A549 (cell line): ENCODE data around the gene YDJC. TPM values are rescaled to one million over a fixed set of nuclear protein-coding genes. Genes with fewer than 3 reads are reported as not detected.
A peak's percentile ranks its signal among the peaks of the same experiment; 100 is the strongest.
"Not testable (repeated sequence)": the region's sequence is repeated elsewhere in the genome, so short reads cannot be mapped to it uniquely, and the experiment has no call there.

Experiments used
- ATAC-seq, 2 experiments: fragments of 200-7000 bp in 1 of 2; fragments of >200 bp in 1 of 2; cut with Nextera tagmentation in 1 of 2; cut with Tn5 transposase in 1 of 2; 3 replicates each; pipeline versions ENCODE4 v1.8.0 to v1.9.1; 2018 to 2020; ENCODE audit warnings: mild to moderate bottlenecking in 1 of 2, moderate library complexity in 1 of 2
- CTCF ChIA-PET: fragments of 300-600 bp; sonication (Branson Sonifier 250); formaldehyde crosslinking; extraction: SDS; loops from one replicate; lab custom pipeline; 2021; ENCODE audit warnings: antibody characterized with exemption, inconsistent platforms; lab: Yijun Ruan, JAX
- POLR2A ChIA-PET: fragments of 350-600 bp; formaldehyde crosslinking; extraction: SDS; loops from one replicate; lab custom pipeline; 2021; ENCODE audit warnings: antibody characterized with exemption, inconsistent platforms; lab: Yijun Ruan, JAX
- DNase-seq, 2 experiments: peaks; one replicate each; pipeline versions ENCODE4 v3.0.0 to v3.0.0-alpha.2; 2011 to 2016; ENCODE audit warnings: low read depth in 1 of 2, low spot score in 1 of 2
- FAIRE-seq: peaks from 2 replicates; lab custom pipeline; 2011; peaks lifted over from hg19 to GRCh38; lab: Jason Lieb, UNC
- H3K27ac ChIP-seq, 2 experiments: fragments of >200 bp; sonication (Bioruptor Twin); formaldehyde crosslinking; 3 replicates each; pipeline ENCODE4 v1.5.1; 2016 to 2017
- H3K4me1 ChIP-seq: fragments of >200 bp; sonication (Bioruptor Twin); formaldehyde crosslinking; 3 replicates; pipeline ENCODE4 v1.6.1; 2016
- H3K4me2 ChIP-seq: fragments of >200 bp; sonication (Bioruptor Twin); formaldehyde crosslinking; 3 replicates; pipeline ENCODE4 v1.6.1; 2016
- H3K4me3 ChIP-seq: fragments of >200 bp; sonication (Bioruptor Twin); formaldehyde crosslinking; 3 replicates; pipeline ENCODE4 v1.5.1; 2016
- H3K9me3 ChIP-seq: fragments of >200 bp; sonication (Bioruptor Twin); formaldehyde crosslinking; 3 replicates; pipeline ENCODE4 v1.6.1; 2016
- CHD2 ChIP-seq: fragments of 150-350 bp; IDR thresholded peaks from 2 replicates; pipeline ENCODE4 v1.6.1; 2014; ENCODE audit warnings: low read length; ENCODE audit not compliant: partially characterized antibody
- EP300 ChIP-seq, 2 experiments: fragments of >200 bp; sonication (Bioruptor Twin); formaldehyde crosslinking; IDR thresholded peaks; 2 replicates in 1 of 2; 3 replicates in 1 of 2; pipeline ENCODE4 v1.6.1; 2016 to 2017
- FOSL2 ChIP-seq, 2 experiments: fragments of 450-650 bp in 1 of 2; fragments of >200 bp in 1 of 2; sonication (Bioruptor Twin) in 1 of 2; formaldehyde crosslinking; IDR thresholded peaks; 2 replicates each; pipeline versions ENCODE4 v1.5.0 to v1.6.1; 2016 to 2020; ENCODE audit warnings: mild to moderate bottlenecking in 1 of 2, moderate library complexity in 1 of 2
- HDAC2 ChIP-seq: fragments of 200-600 bp; sonication (generic); IDR thresholded peaks from 2 replicates; pipeline ENCODE4 v1.6.1; 2016
- JUNB ChIP-seq: fragments of >200 bp; sonication (Bioruptor Twin); formaldehyde crosslinking; IDR thresholded peaks from 2 replicates; pipeline ENCODE4 v1.6.1; 2016
- NFE2L2 ChIP-seq: fragments of 150-350 bp; conservative IDR thresholded peaks from 2 replicates; pipeline ENCODE4 v1.6.1; 2014; ENCODE audit warnings: low read length
- NR3C1 ChIP-seq: fragments of >200 bp; sonication (Bioruptor Twin); formaldehyde crosslinking; IDR thresholded peaks from 3 replicates; pipeline ENCODE4 v1.6.1; 2017
- RAD21 ChIP-seq, 2 experiments: fragments of >200 bp in 1 of 2; sonication (Bioruptor Twin) in 1 of 2; formaldehyde crosslinking in 1 of 2; IDR thresholded peaks in 1 of 2; conservative IDR thresholded peaks in 1 of 2; 2 replicates in 1 of 2; 3 replicates in 1 of 2; pipeline ENCODE4 v1.6.1; 2012 to 2018; ENCODE audit warnings: inconsistent platforms in 1 of 2
- RFX5 ChIP-seq: fragments of 450-650 bp; IDR thresholded peaks from 2 replicates; pipeline ENCODE4 v1.7.1; 2014; ENCODE audit warnings: antibody characterized with exemption, mild to moderate bottlenecking, moderate library complexity
- SMC3 ChIP-seq: fragments of >200 bp; sonication (Bioruptor Twin); formaldehyde crosslinking; IDR thresholded peaks from 3 replicates; pipeline ENCODE4 v1.6.1; 2018; ENCODE audit warnings: inconsistent platforms
- TFCP2L1 ChIP-seq: fragments of 250-450 bp; sonication (Bioruptor Pico); IDR thresholded peaks from 2 replicates; pipeline ENCODE4 v1.5.0; 2021; ENCODE audit warnings: mild to moderate bottlenecking
- TP53 ChIP-seq: fragments of 250-450 bp; sonication (Bioruptor Pico); IDR thresholded peaks from 2 replicates; pipeline ENCODE4 v1.5.0; 2021; ENCODE audit warnings: mild to moderate bottlenecking, moderate library complexity
- WGBS: methylation state at CpG from one replicate; pipeline ENCODE4 v1.1.6; 2017; ENCODE audit errors: missing lambda C conversion rate; 5-methylcytosine and 5-hydroxymethylcytosine counted together
- polyA plus RNA-seq, 4 experiments: library from polyadenylated mRNA; depleted of rRNA in 3 of 4; stranded (reverse); fragments of >200 nt; fragmentation: RNase III in 1 of 4; extraction: RNeasy Plus Mini Kit Qiagen cat#74134 plus additional on column Dnase treatment in 1 of 4; gene quantifications; 2 replicates in 3 of 4; 3 replicates in 1 of 4; pipeline ENCODE4 v1.2.3, GENCODE V29; 2011 to 2017
- TF ChIP-seq, protein P1 (sequence below): fragments of 450-650 bp; IDR thresholded peaks from 2 replicates; pipeline ENCODE4 v1.6.1; 2014; ENCODE audit warnings: antibody characterized with exemption
- TF ChIP-seq, protein P2 (sequence below): fragments of 250-450 bp; sonication (Bioruptor Pico); IDR thresholded peaks from 2 replicates; pipeline ENCODE4 v1.5.0; 2020; ENCODE audit warnings: low read depth, mild to moderate bottlenecking, moderate library complexity
- TF ChIP-seq, protein P3 (sequence below): fragments of >200 bp; sonication (Bioruptor Twin); formaldehyde crosslinking; IDR thresholded peaks from 2 replicates; pipeline ENCODE4 v1.6.1; 2016
- TF ChIP-seq, protein P4 (sequence below): fragments of >200 bp; sonication (Bioruptor Twin); formaldehyde crosslinking; IDR thresholded peaks from 3 replicates; pipeline ENCODE4 v1.5.1; 2016

Gene YDJC
- polyA plus RNA-seq, 2 of the 4 experiments (the other 2 are of a cell fraction) = 24.8 to 28.3 TPM

DNA sequence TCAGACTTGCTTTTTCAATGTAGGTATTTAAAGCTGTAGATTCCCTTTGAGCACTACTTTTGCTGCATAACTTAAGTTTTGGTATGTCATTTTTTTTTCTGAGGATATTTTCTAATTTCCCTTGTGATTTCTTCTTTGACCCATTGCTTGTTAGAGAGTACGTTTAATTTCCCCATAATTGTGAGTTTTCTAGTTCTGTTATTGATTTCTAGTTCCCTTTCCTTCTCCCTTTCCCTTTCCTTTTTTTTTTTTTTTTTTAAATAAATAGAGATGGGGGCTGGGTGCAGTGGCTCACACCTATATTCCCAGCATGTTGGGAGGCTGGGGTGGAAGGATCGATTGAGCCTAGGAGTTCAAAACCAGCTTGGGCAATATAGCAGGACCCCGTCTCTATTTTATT, 31.5 kb downstream of the YDJC start (continued):
- TF ChIP-seq, protein P1, sequence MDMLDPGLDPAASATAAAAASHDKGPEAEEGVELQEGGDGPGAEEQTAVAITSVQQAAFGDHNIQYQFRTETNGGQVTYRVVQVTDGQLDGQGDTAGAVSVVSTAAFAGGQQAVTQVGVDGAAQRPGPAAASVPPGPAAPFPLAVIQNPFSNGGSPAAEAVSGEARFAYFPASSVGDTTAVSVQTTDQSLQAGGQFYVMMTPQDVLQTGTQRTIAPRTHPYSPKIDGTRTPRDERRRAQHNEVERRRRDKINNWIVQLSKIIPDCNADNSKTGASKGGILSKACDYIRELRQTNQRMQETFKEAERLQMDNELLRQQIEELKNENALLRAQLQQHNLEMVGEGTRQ = no peak
- TF ChIP-seq JUNB (no peak), RFX5 (no peak), NR3C1 (no peak), TFCP2L1 (CRISPR knock-in tag) (no peak), NFE2L2 (no peak), TP53 (CRISPR knock-in tag) (no peak)
- TF ChIP-seq, protein P2, sequence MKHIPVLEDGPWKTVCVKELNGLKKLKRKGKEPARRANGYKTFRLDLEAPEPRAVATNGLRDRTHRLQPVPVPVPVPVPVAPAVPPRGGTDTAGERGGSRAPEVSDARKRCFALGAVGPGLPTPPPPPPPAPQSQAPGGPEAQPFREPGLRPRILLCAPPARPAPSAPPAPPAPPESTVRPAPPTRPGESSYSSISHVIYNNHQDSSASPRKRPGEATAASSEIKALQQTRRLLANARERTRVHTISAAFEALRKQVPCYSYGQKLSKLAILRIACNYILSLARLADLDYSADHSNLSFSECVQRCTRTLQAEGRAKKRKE (CRISPR knock-in tag) = no peak
- TF ChIP-seq, protein P3, sequence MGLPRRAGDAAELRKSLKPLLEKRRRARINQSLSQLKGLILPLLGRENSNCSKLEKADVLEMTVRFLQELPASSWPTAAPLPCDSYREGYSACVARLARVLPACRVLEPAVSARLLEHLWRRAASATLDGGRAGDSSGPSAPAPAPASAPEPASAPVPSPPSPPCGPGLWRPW = no peak

DNA sequence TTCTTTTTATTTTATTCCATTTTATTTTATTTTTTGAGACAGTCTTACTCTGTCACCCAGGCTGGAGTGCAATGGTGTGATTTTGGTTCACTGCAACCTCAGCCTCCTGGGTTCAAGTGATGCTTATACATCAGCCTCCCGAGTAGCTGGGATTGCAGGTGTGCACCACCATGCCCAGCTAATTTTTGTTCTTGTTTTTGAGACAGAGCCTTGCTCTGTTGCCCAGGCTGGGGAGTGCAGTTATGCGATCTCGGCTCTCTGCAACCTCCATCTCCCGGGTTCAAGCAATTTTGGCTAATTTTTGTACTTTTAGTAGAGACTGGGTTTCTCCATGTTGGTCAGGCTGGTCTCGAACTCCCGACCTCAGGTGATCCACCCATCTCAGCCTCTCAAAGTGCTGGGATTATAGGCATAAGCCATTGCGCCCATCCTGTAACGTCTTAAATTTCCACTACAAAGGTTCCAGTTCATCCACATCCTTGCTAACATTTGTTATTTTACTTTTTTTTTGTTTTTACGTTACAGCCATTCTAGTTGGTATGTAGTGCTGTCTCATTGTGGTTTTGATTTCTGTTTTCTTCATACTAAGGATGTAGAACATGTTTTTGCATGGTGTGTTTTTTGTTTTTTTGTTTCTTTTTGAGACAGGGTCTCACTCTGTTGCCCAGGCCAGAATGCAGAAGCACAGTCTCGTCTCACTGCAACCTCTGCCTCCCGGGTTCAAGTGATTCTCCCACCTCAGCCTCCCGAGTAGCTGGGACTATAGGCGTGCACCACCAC, 33.3 kb downstream of the YDJC start:
- H3K9me3 ChIP-seq, H3K4me2 ChIP-seq, H3K4me1 ChIP-seq, POLR2A ChIA-PET, FAIRE-seq, ATAC-seq, H3K27ac ChIP-seq, H3K4me3 ChIP-seq, DNase-seq: not testable (repeated sequence)
- 94% methylated on average over 13 of the region's 13 CpGs for WGBS
- CTCF ChIA-PET = interaction anchor here (1.3 kb wide), 1 partner anchor 14 kb away, joined by 3 read pairs; no protein-coding TSS in a partner anchor

DNA sequence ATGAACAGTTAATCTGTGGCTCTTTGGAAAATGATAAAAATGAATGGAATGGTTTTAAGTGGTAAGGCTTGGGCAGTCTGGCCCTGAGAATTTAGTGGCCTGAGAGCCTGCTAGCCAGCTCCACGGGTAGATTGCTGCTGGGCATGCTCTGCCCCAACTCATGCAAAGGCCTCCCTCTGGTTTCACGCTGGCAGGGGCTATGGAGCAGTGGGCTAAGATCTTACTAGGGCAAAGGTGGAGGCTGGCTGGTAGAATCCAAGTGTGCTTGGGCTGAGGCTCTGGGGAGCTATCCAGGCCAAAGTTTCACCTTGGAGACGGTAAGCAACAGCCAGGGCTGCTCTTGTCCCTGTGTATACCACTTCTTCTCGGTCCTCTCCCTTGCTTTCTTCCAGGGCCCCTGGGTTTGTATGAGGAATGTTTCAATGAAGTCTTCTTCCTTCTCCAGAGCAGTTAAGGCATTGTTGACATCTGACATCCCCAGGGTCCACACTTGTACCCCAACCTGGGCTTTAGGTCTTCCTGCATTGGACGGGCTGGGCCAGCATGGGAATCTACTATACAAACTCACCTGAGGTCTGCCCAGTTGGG, 34.9 kb downstream of the YDJC start:
- no peak for TF ChIP-seq EP300 (IDR thresholded peaks at IDR 0.05)
- TF ChIP-seq NFE2L2 = no peak
- TF ChIP-seq RFX5 = no peak
- TF ChIP-seq CHD2 = no peak
- TF ChIP-seq HDAC2 = no peak
- WGBS = 100% methylated on average over 4 of the region's 5 CpGs
- CTCF ChIA-PET = no interaction called here
- POLR2A ChIA-PET = no interaction called here
- FAIRE-seq (no peak), DNase-seq (no peak), ATAC-seq (no peak)
- Histone ChIP-seq H3K27ac (no peak overlapping the region), H3K9me3 (no peaks in the 10 kb centered on the region), H3K4me1 (no peaks in the 10 kb centered on the region), H3K4me2 (no peak overlapping the region), H3K4me3 (no peak overlapping the region)

DNA sequence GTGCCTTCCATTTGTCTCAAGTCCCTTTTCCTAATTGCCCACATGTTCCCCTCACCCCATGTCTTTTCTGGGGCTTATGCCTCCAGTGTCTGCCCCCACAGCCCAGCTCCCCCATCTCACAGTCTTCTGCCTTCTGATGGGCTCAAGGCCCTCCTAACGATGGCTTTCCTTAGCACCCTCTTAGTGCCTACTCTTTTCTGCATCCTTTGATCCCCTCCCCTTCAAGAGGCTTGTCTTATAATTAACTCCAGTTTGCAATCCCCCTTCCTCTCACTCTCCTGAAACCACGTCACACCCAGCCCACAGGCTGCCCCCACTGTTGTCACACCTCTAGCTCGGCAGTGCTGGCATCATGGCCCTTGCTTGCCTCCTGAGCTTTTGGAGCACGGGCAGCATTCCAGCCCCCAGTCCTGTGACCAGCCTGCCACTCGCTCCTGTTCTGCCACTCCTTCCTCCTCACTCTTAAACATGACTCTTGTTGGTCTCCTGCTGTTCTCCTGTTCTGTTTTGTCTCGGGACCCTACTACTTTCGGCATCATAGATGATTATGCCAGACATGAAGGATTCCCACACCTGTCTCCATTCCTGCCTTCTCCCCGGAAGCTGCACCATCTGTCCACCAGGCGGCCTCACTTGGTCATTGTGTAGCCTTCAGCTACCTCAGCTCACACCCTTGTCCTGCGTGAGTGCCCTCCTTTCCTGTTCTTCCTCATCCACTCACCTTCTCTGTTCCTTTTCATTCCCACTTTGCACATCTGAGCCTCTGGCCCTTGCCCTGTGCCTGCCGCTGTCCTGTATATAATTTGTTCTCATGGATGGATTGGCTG, 36.2 kb downstream of the YDJC start:
- ChIA-PET POLR2A (no interaction called here), CTCF (interaction anchor here (0.6 to 2.5 kb wide), 9 partner anchors 9 to 53 kb away, joined by 3 to 10 read pairs (median 4); partner anchors contain the start of genes SDF2L1 and YDJC)
- TF ChIP-seq SMC3 (peak; percentile 14; the same call in 1 of the 3 replicates), FOSL2 (IDR thresholded peaks at IDR 0.05) (no peak), FOSL2 (CRISPR knock-in tag; IDR thresholded peaks at IDR 0.05) (no peak), RAD21 (conservative IDR thresholded peaks at IDR 0.05 in 1 of 2, IDR thresholded peaks at IDR 0.05 in 1 of 2) (peak in 1 of 2 experiments; percentile 33; a peak in 2 of 5 replicates)
- TF ChIP-seq, protein P4, sequence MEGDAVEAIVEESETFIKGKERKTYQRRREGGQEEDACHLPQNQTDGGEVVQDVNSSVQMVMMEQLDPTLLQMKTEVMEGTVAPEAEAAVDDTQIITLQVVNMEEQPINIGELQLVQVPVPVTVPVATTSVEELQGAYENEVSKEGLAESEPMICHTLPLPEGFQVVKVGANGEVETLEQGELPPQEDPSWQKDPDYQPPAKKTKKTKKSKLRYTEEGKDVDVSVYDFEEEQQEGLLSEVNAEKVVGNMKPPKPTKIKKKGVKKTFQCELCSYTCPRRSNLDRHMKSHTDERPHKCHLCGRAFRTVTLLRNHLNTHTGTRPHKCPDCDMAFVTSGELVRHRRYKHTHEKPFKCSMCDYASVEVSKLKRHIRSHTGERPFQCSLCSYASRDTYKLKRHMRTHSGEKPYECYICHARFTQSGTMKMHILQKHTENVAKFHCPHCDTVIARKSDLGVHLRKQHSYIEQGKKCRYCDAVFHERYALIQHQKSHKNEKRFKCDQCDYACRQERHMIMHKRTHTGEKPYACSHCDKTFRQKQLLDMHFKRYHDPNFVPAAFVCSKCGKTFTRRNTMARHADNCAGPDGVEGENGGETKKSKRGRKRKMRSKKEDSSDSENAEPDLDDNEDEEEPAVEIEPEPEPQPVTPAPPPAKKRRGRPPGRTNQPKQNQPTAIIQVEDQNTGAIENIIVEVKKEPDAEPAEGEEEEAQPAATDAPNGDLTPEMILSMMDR = peak; percentile 21
- ATAC-seq (peak; percentile 91 to 94), FAIRE-seq (no peak), DNase-seq (peak; percentile 31 to 41)
- no peak overlapping the region for H3K4me2 ChIP-seq
- no peaks in the 10 kb centered on the region for H3K4me1 ChIP-seq
- H3K4me3 ChIP-seq = no peak overlapping the region
- H3K9me3 ChIP-seq = no peaks in the 10 kb centered on the region
- H3K27ac ChIP-seq = no peak overlapping the region
- WGBS = 70% methylated on average over 11 of the region's 11 CpGs
